Measurements from ENCODE around the gene EPB41L3.

GRCh38 chr18:5424903-5425664, 118.7 kb downstream of the EPB41L3 start:
- TF ChIP-seq CTCF (IDR thresholded peaks at IDR 0.05 in 8 of 11, conservative IDR thresholded peaks at IDR 0.05 in 3 of 11) (peak in 8 of 11 experiments; percentile 8 to 57 (median 30)), POLR2A (IDR thresholded peaks at IDR 0.05) (no peak), POLR2AphosphoS5 (IDR thresholded peaks at IDR 0.05) (no peak)

Measured in spleen (tissue), 7 donors.